HL-60 (cell line): ENCODE measurements around the gene IPO11.

ENCODE experiments used
- CTCF ChIP-seq: IDR thresholded peaks from one replicate; pipeline ENCODE4 v1.5.1; 2011; ENCODE audit warnings: low read length, control low read depth, inconsistent platforms; ENCODE audit not compliant: insufficient read depth
- POLR2AphosphoS5 ChIP-seq: IDR thresholded peaks from 2 replicates; pipeline ENCODE4 v1.6.1; 2012; ENCODE audit warnings: low read depth

DNA sequence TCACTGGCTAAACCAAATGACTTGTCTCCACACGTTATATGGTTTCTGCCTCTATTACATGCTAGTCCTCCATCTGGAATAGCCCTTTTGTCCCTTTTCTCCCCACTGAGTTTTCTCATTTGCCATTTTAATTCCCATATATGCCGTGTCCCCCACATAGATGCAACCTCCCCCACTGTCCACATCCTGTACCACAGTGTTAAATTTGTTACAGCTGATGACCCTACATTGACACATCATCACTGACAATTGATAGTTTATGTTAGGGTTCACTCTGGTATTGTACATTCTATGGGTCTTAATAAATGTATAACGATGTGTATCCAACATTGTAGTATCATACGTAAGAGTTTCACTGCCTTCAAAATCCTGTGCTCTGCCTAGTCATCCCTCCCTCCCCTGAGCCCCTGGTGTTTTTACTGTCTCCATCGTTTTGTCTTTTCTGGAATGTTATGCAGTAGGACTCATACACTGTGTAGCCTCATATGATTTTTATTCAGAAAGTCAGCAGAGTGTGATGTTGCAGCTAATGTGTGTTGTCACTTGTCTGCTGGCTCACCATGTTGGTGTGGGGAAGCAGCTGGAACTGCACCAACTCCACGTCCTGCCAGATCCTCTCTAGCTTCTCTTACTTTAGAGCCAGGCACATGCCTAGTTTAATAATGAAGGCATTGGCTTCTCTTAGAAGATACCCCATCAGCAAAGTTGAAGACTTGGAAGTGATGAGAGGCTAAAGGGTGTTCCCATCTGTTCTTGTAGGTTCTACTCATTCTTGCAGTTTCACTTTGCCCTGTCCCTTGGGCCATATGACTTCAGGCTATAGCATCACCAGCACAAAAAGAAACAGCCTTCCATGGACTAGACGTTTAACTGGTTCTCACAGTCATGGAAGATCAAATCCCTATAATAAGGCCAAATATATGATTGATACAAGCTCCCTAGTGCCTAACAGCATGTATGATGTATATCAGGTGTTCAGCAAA is 196.3 kb downstream of the IPO11 start:
- no peak for TF ChIP-seq CTCF
- no peak for TF ChIP-seq POLR2AphosphoS5
